ENCODE data around the gene SPAG17. TPM values are rescaled to one million over a fixed set of nuclear protein-coding genes. Genes with fewer than 3 reads are reported as not detected.

SPAG17 gene
- total RNA-seq, 1 experiment from 2014 or later = 0.52 TPM

- TF ChIP-seq NR1H2 (CRISPR knock-in tag; IDR thresholded peaks at IDR 0.05) = no peak
- no peak for TF ChIP-seq HMGXB4 (CRISPR knock-in tag; IDR thresholded peaks at IDR 0.05)
- TF ChIP-seq PRRX2 (CRISPR knock-in tag; IDR thresholded peaks at IDR 0.05) = no peak
These were observed 177.0 kb downstream of the SPAG17 start (continued) for GRCh38 chr1:118008011-118008410.

- Mint-ChIP-seq H3K4me1 (0 out of 2 replicates have a peak, but pooled peaks cover 5% of the 10 kb centered on the region), H3K27me3 (ENCODE audit: low read depth) (peaks cover 4% of the 10 kb centered on the region; the same call in 1 of the 2 replicates), H3K9me3 (peaks cover 22% of the 10 kb centered on the region), H3K36me3 (peaks cover 9% of the 10 kb centered on the region), H3K27ac (no peak overlapping the region), H3K4me3 (no peak overlapping the region)
- ChIA-PET POLR2A (no interaction called here), CTCF (no interaction called here)
- ATAC-seq (no peak), DNase-seq (ENCODE audit: low spot score) (no peak)
- TF ChIP-seq NR3C1 (CRISPR knock-in tag; conservative IDR thresholded peaks at IDR 0.05; ENCODE audit: low read depth) = no peak
- no peak for TF ChIP-seq SP1 (CRISPR knock-in tag; conservative IDR thresholded peaks at IDR 0.05)
- TF ChIP-seq CBFB (CRISPR knock-in tag; IDR thresholded peaks at IDR 0.05; ENCODE audit: low read depth) = no peak
- TF ChIP-seq PREB (CRISPR knock-in tag; IDR thresholded peaks at IDR 0.05; ENCODE audit: borderline replicate concordance) = no peak
- TF ChIP-seq ATF6 (CRISPR knock-in tag; IDR thresholded peaks at IDR 0.05) = no peak
- TF ChIP-seq HMGA2 (CRISPR knock-in tag; IDR thresholded peaks at IDR 0.05) = no peak
- no peak for TF ChIP-seq CREM (CRISPR knock-in tag; IDR thresholded peaks at IDR 0.05)
- no peak for TF ChIP-seq ZNF671 (CRISPR knock-in tag; IDR thresholded peaks at IDR 0.05)
- no peak for TF ChIP-seq GRHL2 (CRISPR knock-in tag; IDR thresholded peaks at IDR 0.05; ENCODE audit: insufficient replicate concordance, severe bottlenecking)
- no peak for TF ChIP-seq NFYB (CRISPR knock-in tag; conservative IDR thresholded peaks at IDR 0.05; ENCODE audit: low read depth)
- no peak for TF ChIP-seq E2F4 (CRISPR knock-in tag; IDR thresholded peaks at IDR 0.05; ENCODE audit: borderline replicate concordance, low read depth)
- TF ChIP-seq NR1H2 (CRISPR knock-in tag; IDR thresholded peaks at IDR 0.05) = no peak
- TF ChIP-seq ELF4 (CRISPR knock-in tag; IDR thresholded peaks at IDR 0.05; ENCODE audit: low read depth) = no peak
- no peak for TF ChIP-seq ZMAT4 (CRISPR knock-in tag; IDR thresholded peaks at IDR 0.05)
- TF ChIP-seq SMAD3 (CRISPR knock-in tag; IDR thresholded peaks at IDR 0.05; ENCODE audit: borderline replicate concordance) = no peak
- no peak for TF ChIP-seq NFATC4 (CRISPR knock-in tag; IDR thresholded peaks at IDR 0.05)
- no peak for TF ChIP-seq ZNF532 (CRISPR knock-in tag; IDR thresholded peaks at IDR 0.05; ENCODE audit: borderline replicate concordance)
- no peak for TF ChIP-seq AFF4 (CRISPR knock-in tag; IDR thresholded peaks at IDR 0.05; ENCODE audit: borderline replicate concordance)
- TF ChIP-seq ZNF416 (CRISPR knock-in tag; IDR thresholded peaks at IDR 0.05) = no peak
These were observed 177.6 kb downstream of the SPAG17 start for GRCh38 chr1:118007391-118007790.

Measured in WTC11 (cell line).